ENCODE results near the gene DBX1.
A peak's percentile ranks its signal among the peaks of the same experiment; 100 is the strongest.

Gene DBX1

GRCh38 chr11:20178976-20179375 lies 18.7 kb upstream of the DBX1 start:
- no peak for TF ChIP-seq CTCF (IDR thresholded peaks at IDR 0.05; ENCODE audit: borderline replicate concordance, control extremely low read depth, extremely low read depth, insufficient read depth, missing control alignments)
- no peak for DNase-seq (ENCODE audit: low spot score)
- in situ Hi-C loops (cut with MboI; ENCODE audit: low sequenced_read_pairs, unreplicated experiment): no loop called here

GRCh38 chr11:20177136-20177535 lies 16.9 kb upstream of the DBX1 start:
- no peak for DNase-seq (ENCODE audit: low spot score)
- no peak for TF ChIP-seq CTCF (IDR thresholded peaks at IDR 0.05; ENCODE audit: borderline replicate concordance, control extremely low read depth, extremely low read depth, insufficient read depth, missing control alignments)
- in situ Hi-C loops (cut with MboI; ENCODE audit: low sequenced_read_pairs, unreplicated experiment): no loop called here

GRCh38 chr11:20172721-20173447 lies 12.6 kb upstream of the DBX1 start:
- TF ChIP-seq CTCF (IDR thresholded peaks at IDR 0.05; ENCODE audit: borderline replicate concordance, control extremely low read depth, extremely low read depth, insufficient read depth, missing control alignments): no peak
- in situ Hi-C loops (cut with MboI; ENCODE audit: low sequenced_read_pairs, unreplicated experiment): no loop called here
- no peak for DNase-seq (ENCODE audit: low spot score)

GRCh38 chr11:20163783-20164481 lies 3.7 kb upstream of the DBX1 start:
- in situ Hi-C loops (cut with MboI; ENCODE audit: low sequenced_read_pairs, unreplicated experiment): no loop called here
- TF ChIP-seq CTCF (IDR thresholded peaks at IDR 0.05; ENCODE audit: borderline replicate concordance, control extremely low read depth, extremely low read depth, insufficient read depth, missing control alignments): no peak
- peak; percentile 12 for DNase-seq (ENCODE audit: low spot score)

GRCh38 chr11:20162824-20163782 lies 2.8 kb upstream of the DBX1 start:
- no peak for TF ChIP-seq CTCF (IDR thresholded peaks at IDR 0.05; ENCODE audit: borderline replicate concordance, control extremely low read depth, extremely low read depth, insufficient read depth, missing control alignments)
- peak; percentile 36 for DNase-seq (ENCODE audit: low spot score)
- in situ Hi-C loops (cut with MboI; ENCODE audit: low sequenced_read_pairs, unreplicated experiment): no loop called here

Data from GM13976 (cell line).